Ishikawa (cell line): ENCODE measurements around the gene DVL2.
A peak's percentile ranks its signal among the peaks of the same experiment; 100 is the strongest.

ENCODE experiments used
- CEBPB ChIP-seq: IDR thresholded peaks from 2 replicates; pipeline ENCODE4 v1.6.1; 2012
- CREB1 ChIP-seq: IDR thresholded peaks from 2 replicates; pipeline ENCODE4 v1.6.1; 2012; ENCODE audit warnings: low read depth
- EGR1 ChIP-seq: IDR thresholded peaks from 2 replicates; pipeline ENCODE4 v1.6.1; 2012
- EP300 ChIP-seq: IDR thresholded peaks from 2 replicates; pipeline ENCODE4 v1.6.1; 2012; ENCODE audit warnings: borderline replicate concordance
- FOXM1 ChIP-seq: IDR thresholded peaks from 2 replicates; pipeline ENCODE4 v1.6.1; 2012; ENCODE audit warnings: low read depth, borderline replicate concordance
- NFIC ChIP-seq: IDR thresholded peaks from 2 replicates; pipeline ENCODE4 v1.6.1; 2012
- RAD21 ChIP-seq: IDR thresholded peaks from 2 replicates; pipeline ENCODE4 v1.6.1; 2012; ENCODE audit warnings: low read depth
- TAF1 ChIP-seq: IDR thresholded peaks from 2 replicates; pipeline ENCODE4 v1.6.1; 2012; ENCODE audit warnings: low read depth, mild to moderate bottlenecking
- TCF12 ChIP-seq: IDR thresholded peaks from 2 replicates; pipeline ENCODE4 v1.6.1; 2012; ENCODE audit warnings: low read depth
- TEAD4 ChIP-seq: IDR thresholded peaks from 2 replicates; pipeline ENCODE4 v1.6.1; 2012
- YY1 ChIP-seq: IDR thresholded peaks from 2 replicates; pipeline ENCODE4 v1.6.1; 2012; ENCODE audit warnings: low read depth
- ZBTB7A ChIP-seq: IDR thresholded peaks from 2 replicates; pipeline ENCODE4 v1.6.1; 2012; ENCODE audit warnings: low read depth
- TF ChIP-seq, protein P1 (sequence below): IDR thresholded peaks from 2 replicates; pipeline ENCODE4 v1.6.1; 2012
- TF ChIP-seq, protein P2 (sequence below): IDR thresholded peaks from 2 replicates; pipeline ENCODE4 v1.6.1; 2012
- TF ChIP-seq, protein P3 (sequence below): IDR thresholded peaks from 2 replicates; pipeline ENCODE4 v1.6.1; 2012; ENCODE audit warnings: low read depth, mild to moderate bottlenecking

Gene DVL2

DNA sequence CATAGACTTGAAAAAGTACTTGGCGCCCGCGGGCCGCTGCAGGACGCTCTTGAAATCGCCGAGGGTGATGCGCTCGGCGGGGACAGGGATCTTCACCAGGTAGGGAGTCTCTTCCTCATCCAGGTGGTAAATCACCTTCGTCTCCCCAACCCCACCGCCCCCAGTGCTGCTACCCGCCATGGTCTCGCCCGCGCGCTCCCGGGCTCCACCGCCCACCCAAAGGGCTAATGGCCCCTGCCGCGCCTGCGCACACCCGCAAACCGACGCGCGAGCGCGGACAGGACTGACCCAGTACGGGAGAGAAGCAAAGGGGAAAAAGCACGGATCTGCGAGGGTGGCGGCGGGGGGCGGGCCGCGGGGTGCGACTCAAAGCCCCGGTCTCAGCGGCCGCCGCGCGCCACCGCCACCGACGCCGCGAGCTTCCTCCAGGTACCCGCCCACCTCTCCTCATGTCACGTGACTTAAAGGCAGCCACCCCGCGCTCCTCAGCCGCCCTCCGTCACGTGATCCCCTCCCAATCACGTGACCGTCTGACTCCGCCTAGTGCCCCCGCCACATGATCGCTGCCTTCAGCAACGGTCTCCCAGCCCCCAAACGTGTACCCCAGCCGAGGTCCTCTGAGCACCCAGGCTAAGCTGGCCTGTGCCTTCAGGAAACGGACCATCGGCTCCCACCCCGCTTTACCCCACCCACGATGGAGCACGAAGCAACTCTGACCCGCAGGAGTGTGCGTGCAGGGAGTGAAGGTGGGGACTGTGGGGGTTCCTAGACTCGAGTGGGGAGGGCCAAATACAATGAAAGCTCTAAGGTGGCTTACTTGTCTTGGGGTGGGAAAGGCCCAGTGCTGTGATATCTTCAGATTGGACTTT is at the start of gene DVL2:
Gene DVL2 (minus strand): TSS at position 435 of the 869 bp plus-strand sequence. CDS start 255 bp downstream, at position 180.
- TF ChIP-seq CREB1: no peak
- TF ChIP-seq EGR1: peak; percentile 59; the same call in 1 of the 2 replicates
- no peak for TF ChIP-seq ZBTB7A
- TF ChIP-seq YY1: peak; percentile 74
- TF ChIP-seq TAF1: peak; percentile 41; the same call in 1 of the 2 replicates
- TF ChIP-seq CEBPB: no peak
- TF ChIP-seq RAD21: no peak
- TF ChIP-seq FOXM1: no peak
- TF ChIP-seq, protein P1, sequence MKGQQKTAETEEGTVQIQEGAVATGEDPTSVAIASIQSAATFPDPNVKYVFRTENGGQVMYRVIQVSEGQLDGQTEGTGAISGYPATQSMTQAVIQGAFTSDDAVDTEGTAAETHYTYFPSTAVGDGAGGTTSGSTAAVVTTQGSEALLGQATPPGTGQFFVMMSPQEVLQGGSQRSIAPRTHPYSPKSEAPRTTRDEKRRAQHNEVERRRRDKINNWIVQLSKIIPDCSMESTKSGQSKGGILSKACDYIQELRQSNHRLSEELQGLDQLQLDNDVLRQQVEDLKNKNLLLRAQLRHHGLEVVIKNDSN: peak; percentile 99
- TF ChIP-seq, protein P2, sequence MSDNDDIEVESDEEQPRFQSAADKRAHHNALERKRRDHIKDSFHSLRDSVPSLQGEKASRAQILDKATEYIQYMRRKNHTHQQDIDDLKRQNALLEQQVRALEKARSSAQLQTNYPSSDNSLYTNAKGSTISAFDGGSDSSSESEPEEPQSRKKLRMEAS: peak; percentile 92
- TF ChIP-seq TEAD4: peak; percentile 56
- TF ChIP-seq EP300: peak; percentile 38; the same call in 1 of the 2 replicates
- TF ChIP-seq TCF12: peak; percentile 48; the same call in 1 of the 2 replicates
- TF ChIP-seq, protein P3, sequence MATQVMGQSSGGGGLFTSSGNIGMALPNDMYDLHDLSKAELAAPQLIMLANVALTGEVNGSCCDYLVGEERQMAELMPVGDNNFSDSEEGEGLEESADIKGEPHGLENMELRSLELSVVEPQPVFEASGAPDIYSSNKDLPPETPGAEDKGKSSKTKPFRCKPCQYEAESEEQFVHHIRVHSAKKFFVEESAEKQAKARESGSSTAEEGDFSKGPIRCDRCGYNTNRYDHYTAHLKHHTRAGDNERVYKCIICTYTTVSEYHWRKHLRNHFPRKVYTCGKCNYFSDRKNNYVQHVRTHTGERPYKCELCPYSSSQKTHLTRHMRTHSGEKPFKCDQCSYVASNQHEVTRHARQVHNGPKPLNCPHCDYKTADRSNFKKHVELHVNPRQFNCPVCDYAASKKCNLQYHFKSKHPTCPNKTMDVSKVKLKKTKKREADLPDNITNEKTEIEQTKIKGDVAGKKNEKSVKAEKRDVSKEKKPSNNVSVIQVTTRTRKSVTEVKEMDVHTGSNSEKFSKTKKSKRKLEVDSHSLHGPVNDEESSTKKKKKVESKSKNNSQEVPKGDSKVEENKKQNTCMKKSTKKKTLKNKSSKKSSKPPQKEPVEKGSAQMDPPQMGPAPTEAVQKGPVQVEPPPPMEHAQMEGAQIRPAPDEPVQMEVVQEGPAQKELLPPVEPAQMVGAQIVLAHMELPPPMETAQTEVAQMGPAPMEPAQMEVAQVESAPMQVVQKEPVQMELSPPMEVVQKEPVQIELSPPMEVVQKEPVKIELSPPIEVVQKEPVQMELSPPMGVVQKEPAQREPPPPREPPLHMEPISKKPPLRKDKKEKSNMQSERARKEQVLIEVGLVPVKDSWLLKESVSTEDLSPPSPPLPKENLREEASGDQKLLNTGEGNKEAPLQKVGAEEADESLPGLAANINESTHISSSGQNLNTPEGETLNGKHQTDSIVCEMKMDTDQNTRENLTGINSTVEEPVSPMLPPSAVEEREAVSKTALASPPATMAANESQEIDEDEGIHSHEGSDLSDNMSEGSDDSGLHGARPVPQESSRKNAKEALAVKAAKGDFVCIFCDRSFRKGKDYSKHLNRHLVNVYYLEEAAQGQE: no peak
- no peak; the same call in 1 of the 2 replicates for TF ChIP-seq NFIC

DNA sequence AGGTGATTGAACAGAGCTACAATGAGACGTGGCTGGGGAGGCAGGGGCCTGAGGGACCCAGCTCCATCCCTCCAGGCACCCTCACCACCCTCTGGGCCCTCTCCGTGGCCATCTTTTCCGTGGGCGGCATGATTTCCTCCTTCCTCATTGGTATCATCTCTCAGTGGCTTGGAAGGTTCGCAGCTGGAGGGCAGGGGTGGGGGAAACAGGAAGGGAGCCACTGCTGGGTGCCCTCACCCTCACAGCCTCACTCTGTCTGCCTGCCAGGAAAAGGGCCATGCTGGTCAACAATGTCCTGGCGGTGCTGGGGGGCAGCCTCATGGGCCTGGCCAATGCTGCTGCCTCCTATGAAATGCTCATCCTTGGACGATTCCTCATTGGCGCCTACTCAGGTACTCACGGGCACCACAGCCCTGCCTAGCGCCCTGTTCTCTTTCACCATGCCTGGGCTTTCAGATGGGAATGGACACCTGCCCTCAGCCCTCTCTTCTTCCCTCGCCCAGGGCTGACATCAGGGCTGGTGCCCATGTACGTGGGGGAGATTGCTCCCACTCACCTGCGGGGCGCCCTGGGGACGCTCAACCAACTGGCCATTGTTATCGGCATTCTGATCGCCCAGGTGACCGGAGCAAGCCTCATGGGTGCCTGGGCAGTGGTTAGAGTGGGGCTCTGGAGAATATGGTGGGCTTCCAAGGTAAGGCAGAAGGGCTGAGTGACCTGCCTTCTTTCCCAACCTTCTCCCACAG is 49.3 kb upstream of the DVL2 start:
- TF ChIP-seq FOXM1 (no peak), TEAD4 (no peak), NFIC (no peak), RAD21 (no peak), ZBTB7A (no peak), EP300 (no peak), CEBPB (no peak), TAF1 (no peak), CREB1 (no peak), TCF12 (no peak), EGR1 (no peak), YY1 (no peak)
- TF ChIP-seq, protein P3: no peak
- TF ChIP-seq, protein P2: no peak
- TF ChIP-seq, protein P1: no peak

DNA sequence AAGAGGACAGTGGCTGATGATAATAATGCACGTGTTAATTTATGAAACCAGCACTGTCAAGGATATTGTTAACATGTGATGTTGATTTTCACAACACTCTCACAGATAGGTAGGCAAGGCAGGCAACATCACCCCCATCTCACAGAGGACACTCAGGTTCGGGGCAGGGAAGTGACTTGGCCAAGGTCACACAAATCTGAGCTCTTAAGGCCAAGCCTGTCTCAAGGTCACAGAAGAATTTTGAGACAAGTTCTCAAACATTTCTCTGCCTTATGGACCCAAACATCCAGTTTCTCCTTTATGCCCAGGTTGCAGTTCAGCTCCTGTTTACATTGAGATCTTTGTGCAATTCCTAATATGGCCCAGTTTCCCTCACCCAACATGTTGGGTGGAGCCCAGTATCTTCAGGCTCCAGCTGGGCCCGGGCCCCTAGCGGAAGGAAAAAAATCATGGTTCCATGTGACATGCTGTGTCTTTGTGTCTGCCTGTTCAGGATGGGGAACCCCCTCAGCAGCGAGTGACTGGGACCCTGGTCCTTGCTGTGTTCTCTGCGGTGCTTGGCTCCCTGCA is 48.5 kb upstream of the DVL2 start:
- TF ChIP-seq CREB1: no peak
- TF ChIP-seq NFIC: no peak
- no peak for TF ChIP-seq EP300
- TF ChIP-seq, protein P1: no peak
- TF ChIP-seq, protein P3: no peak
- no peak for TF ChIP-seq EGR1
- no peak for TF ChIP-seq YY1
- TF ChIP-seq RAD21: no peak
- TF ChIP-seq TAF1: no peak
- TF ChIP-seq CEBPB: no peak
- no peak for TF ChIP-seq TCF12
- no peak for TF ChIP-seq ZBTB7A
- TF ChIP-seq TEAD4: no peak
- TF ChIP-seq FOXM1: no peak
- TF ChIP-seq, protein P2: no peak
